Measurements from ENCODE around the gene NUDT2.
A peak's percentile ranks its signal among the peaks of the same experiment; 100 is the strongest.
"Not testable (repeated sequence)": the region's sequence is repeated elsewhere in the genome, so short reads cannot be mapped to it uniquely, and the experiment has no call there.

NUDT2 gene

DNA sequence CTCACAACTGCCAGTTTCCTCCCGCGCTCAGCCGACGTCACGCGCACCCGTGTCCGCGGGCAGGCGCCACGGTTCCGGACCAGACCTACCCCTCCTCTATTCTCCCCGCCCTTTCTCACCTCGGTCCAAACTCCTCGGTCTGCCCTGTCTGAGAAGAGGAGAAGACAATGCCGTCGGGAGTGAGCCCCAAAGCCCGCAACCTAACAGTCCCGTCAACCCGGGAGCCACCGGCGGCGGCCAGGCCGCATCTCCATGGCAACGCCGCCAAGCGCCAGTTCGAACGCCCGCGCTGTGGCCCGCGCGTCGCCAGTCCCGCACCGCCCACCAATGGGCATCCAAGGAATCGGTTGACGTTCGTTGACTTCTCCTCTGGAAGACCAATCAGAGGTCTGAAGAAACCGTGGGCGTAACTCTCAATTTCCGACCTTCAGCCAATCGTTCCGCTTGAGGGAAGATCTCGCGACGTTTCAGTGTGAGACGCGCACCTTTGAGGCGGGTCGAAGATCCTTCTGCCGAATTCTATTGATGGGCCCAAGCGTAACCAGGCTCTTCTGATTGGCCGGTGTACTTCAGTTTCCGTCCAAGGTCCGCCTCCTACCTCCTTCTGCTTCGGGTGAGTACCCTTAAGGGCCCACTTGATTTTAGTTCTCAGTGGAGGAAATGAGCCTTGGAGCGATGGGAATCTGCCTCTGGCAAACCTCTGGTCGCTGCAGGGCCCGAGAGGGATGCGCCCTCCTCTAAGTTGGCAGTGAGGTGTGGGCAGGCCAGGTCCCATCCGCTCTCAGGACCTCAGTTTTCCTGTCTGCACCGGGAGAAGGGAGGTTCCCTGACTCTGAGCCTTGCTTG, at the start of gene NUDT2, which contains the start of gene KIF24:
TSS of gene NUDT2 (plus strand) at position 583 of the 846 bp plus-strand sequence. CDS start 9,471 bp downstream, outside the sequence.
TSS of gene KIF24 (minus strand) at position 282 of the 846 bp plus-strand sequence. CDS start 17,922 bp downstream, outside the sequence.
- peak; percentile 99 for DNase-seq (ENCODE audit: low spot score)

DNA sequence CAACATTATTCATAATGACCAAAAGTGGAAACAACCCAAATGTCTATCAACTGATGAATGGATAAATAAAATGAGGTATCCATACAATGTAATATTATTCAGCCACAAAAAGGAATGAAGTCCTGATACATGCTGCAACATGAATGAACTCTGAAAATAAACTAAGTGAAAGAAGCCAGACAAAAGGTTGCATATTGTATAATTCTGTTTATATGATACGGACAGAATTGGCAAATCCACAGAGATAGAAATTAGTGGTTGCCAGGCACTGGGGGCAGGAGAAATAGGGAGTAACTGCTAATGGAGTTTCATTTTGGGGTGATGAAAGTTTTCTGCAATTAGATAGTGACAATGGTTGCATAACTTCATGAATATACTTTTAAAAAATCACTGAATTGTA, 47.3 kb upstream of the NUDT2 start:
- DNase-seq (ENCODE audit: low spot score), result no peak

DNA sequence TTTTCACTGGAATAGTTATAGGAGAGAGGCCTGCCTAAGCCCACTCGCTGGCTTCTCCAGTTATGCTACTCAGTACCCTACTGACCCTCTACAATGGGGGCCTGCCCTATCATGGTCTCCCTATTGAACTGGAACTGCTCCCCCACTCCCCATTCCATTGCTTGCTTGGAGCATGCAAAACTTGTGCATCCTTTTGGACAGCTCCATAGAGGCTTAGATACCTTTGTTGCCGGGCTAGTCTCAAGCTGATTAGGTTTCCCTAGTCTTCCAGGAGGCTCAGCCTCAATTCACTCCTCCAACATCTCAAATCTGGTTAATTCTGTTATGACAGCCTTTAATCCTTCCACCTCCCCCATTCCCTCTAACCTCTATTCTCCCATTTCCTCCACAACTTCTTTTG, 40.2 kb upstream of the NUDT2 start:
- DNase-seq (ENCODE audit: low spot score), result no peak

- no peak for DNase-seq (ENCODE audit: low spot score)
Measured at GRCh38 chr9:34291023-34291422, 38.3 kb upstream of the NUDT2 start.

DNA sequence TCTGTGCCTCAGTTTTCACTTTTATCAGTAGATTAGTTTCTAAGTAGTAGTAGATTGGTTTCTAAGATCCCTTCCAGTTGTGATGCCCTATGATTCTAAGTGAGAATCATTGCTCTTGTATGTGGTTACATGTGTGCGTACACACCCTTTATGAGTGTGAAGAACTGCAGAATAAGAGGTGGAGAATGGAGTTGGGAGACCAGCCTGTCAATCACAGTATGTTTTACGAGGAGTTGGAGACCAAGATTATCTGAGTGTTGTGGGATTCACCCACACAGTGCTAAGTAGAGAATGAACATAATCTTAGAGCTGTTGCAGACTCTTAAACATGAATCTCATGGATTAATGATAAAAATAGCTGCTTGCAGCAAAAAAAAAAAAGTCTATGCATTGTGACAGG, 37.9 kb upstream of the NUDT2 start:
- no peak for DNase-seq (ENCODE audit: low spot score)

DNA sequence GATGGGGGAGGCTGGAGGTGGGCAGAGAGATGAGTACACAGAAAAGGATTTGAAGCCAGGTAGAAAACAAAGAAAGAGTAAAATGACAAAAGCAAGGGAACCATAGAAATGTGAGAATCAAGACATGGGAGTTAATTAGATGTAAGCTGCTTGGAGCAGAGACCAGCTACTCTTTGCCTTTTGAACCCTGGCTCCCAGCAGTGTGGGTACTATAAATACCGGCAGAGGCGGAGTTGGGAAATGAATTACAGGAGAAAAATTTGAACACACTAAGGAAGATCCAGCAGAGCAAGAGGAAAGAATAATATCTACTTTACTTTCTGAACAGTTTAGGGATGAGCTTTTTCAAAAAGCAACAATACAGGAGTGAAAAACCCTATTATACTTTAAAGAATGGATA, 36.8 kb upstream of the NUDT2 start:
- DNase-seq (ENCODE audit: low spot score), result no peak

GRCh38 chr9:34301064-34301463, 28.3 kb upstream of the NUDT2 start:
- DNase-seq (ENCODE audit: low spot score), result not testable (repeated sequence)

DNA sequence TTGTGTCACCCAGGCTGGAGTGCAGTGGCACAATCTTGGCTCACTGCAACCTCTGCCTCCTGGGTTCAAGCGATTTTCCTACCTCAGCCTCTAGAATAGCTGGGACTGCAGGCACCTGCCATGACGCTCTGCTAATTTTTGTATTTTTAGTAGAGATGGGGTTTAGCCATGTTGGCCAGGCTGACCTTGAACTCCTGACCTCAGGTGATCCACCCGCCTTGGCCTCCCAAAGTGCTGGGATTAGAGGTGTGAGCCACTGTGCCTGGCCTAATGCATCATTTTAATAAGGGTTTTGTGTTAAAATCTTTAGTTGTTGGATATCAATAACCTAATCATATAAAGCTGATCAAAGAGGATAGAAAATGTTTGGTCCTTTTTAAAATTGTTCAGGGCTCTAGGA, 21.1 kb upstream of the NUDT2 start:
- DNase-seq (ENCODE audit: low spot score), result not testable (repeated sequence)

GRCh38 chr9:34310215-34310614, 19.2 kb upstream of the NUDT2 start:
- no peak for DNase-seq (ENCODE audit: low spot score)

DNA sequence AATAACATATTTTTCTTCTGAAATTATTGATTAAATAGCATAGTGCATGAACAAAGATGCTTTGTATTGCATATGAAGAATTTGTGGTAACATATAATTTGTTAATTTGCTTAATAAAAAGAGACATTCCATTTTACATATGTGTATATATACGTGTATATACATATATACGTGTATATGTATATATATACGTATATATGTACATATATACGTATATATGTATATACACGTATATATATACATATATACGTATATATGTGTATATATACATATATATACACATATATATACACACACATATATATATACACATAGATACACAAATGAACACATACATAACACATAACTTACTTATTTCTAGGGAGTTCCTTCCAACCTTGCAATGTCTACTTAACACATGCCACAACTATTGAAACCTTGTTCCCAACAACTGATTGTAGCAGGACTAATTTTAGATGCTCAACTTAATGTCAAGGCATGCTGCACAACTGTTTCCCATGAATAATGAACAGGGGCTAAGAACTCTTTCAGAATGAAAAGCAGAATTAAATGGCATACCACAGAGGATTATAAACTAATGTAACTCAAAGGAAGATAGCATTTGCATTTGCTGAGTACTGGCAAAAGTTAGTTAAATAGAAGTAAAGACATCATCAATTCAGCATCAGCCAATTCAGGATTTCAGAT, 17.7 kb upstream of the NUDT2 start:
- DNase-seq (ENCODE audit: low spot score), result no peak

- DNase-seq (ENCODE audit: low spot score), result no peak
Measured at GRCh38 chr9:34317436-34317835, 11.9 kb upstream of the NUDT2 start.

DNA sequence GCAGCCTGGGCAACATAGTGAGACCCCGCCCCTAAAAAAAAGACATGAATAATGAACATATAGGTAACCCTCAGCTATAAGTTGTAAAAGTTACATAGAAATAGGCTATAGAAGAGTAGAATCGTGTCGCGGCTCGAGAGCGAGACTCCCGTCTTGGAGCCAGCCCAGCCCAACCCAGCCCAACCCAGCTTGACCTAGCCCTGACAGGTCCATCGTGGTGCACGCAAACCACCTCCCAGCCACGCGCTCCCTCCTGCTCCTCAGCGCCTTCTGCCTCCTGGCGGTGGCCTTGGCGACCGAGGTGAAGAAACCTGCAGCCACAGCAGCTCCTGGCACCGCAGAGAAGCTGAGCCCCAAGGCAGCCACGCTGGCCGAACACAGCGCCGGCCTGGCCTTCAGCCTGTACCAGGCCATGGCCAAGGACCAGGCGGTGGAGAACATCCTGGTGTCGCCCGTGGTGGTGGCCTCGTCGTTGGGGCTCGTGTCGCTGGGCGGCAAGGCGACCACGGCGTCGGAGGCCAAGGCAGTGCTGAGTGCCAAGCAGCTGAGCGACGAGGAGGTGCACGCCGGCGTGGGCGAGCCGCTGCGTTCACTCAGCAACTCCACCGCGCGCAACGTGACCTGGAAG, 11.1 kb upstream of the NUDT2 start:
- DNase-seq (ENCODE audit: low spot score), result no peak

- no peak for DNase-seq (ENCODE audit: low spot score)
Measured at GRCh38 chr9:34321451-34321850, 7.9 kb upstream of the NUDT2 start.

- no peak for DNase-seq (ENCODE audit: low spot score)
Measured at GRCh38 chr9:34322899-34323591, 6.3 kb upstream of the NUDT2 start.

GRCh38 chr9:34326690-34327089, 2.7 kb upstream of the NUDT2 start:
- no peak for DNase-seq (ENCODE audit: low spot score)

DNA sequence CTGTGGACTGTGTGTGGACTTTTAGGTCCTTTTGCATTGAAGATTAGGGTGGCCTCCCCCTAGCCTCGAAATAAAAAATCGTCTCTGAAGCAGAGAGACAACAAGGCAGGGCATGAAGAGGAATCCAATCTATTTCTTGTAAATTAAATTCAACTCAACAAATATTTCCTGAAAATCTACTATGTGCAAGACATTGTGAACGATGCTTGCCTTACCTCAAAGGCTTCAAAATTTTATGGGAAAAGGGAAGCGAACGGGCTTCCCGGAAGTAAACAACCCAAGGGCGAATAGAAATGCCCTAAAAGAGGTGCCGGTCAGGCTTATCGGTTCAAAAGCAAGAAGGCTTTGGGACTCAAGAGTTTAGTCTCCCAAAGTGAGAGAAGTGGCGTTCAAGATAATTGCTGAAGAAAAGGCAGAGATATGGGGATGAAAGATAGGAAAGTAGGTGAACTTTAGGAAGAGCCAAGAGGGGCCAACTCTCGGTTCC, 826 bp upstream of the NUDT2 start:
- DNase-seq (ENCODE audit: low spot score), result no peak

- DNase-seq (ENCODE audit: low spot score), result no peak
Measured at GRCh38 chr9:34331196-34331595, 1.8 kb downstream of the NUDT2 start.

DNA sequence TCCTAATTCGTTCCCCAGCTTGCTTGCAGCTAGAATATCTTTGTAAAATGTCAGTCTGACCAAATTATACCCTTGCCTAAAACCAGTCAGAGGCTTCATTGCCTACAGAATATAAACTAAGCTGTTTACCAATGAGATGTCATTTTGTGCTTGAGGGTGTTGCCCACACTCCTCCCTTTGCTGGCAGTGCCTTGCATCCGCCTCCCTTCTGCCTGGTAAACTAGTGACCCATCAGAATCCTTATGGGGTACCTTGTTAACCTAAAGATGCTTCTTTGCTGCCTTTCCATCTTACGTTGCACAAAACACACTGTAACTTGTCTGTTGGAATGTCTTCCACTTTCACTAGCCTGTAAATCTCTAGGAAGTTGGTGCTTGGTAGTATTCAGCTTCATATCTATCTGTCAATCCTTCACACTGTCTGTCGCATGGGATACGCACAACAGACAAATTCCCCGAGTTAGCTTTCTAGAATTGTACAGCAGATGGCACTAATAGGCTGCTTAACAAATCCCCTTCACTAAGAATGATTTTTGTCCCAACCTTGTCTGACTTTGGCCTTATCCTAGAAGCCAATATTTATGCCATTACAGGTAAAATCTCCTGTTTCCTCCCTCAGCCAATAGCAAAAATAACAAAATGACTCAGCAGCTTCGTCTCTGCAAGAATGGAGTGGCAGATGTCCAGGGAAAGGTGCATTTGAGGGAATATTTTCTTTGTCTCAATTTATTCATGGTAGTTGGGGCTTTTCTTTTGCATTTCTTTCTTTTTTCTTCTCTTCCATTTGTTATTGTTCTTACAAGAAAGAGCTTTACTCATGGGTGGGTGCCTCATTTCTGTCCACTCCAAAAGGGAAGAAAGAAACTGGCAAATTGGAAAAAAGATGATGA, 3.0 kb downstream of the NUDT2 start:
- DNase-seq (ENCODE audit: low spot score), result peak; percentile 15

DNA sequence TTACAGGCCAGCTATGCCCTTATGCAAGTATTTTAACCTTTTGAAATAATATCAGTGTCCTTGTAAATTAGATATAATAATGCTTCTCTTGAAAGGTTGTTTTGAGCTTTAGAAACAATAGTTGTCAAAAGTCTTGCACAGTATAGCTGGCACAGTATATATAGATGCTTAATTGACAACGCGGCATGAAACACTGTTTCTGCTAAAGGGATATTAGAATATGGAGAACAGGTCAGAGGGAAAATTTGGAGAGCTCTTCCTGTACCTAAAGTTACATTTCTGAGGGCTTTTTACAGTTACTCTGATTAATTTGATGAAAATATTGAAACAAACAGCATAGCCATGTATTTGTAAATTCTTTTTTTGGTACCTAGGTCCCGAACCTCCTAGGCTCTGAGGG, 4.5 kb downstream of the NUDT2 start:
- DNase-seq (ENCODE audit: low spot score), result no peak

- DNase-seq (ENCODE audit: low spot score), result no peak
Measured at GRCh38 chr9:34334337-34334824, 5.0 kb downstream of the NUDT2 start.

DNA sequence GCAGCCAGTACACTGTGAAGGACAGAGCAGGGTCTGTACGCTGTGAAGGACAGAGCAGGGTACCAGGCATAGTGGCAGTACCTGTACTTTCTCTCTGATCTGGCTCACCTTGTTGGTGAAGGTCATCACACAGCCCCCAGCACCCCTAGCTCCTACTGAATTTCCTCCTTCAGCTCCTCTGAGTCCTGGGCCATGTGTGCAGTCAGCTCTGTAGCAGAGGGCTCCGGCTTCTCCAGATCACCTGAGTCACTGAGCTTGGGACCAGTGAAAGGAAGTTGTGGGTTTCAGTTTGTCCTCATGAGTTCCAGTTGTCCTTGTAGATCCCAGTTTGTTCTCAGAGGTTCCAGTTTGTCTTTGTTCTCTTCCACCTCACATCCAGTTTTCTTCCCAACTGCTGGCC, 5.5 kb downstream of the NUDT2 start:
- DNase-seq (ENCODE audit: low spot score), result no peak
